ENCODE data around the gene PRTFDC1.

DNA sequence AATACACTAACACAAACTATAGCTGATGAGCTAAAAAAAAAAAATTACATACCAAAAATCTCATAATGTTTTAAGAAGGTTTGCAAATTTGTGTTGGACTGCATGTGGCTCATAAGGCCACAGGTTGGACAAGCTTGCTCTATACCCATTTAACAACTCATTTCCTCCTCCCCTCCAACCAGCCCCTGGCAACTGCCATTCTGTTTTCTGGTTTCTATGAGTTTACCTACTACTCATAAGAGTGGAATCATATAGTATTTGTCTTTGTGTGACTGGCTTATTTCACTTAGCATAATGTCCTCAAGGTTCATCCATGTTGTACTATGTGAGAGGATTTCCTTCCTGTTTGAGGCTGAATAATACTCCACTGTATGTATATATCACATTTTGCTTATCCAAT, 128.3 kb downstream of the PRTFDC1 start:
- TF ChIP-seq, protein P1, sequence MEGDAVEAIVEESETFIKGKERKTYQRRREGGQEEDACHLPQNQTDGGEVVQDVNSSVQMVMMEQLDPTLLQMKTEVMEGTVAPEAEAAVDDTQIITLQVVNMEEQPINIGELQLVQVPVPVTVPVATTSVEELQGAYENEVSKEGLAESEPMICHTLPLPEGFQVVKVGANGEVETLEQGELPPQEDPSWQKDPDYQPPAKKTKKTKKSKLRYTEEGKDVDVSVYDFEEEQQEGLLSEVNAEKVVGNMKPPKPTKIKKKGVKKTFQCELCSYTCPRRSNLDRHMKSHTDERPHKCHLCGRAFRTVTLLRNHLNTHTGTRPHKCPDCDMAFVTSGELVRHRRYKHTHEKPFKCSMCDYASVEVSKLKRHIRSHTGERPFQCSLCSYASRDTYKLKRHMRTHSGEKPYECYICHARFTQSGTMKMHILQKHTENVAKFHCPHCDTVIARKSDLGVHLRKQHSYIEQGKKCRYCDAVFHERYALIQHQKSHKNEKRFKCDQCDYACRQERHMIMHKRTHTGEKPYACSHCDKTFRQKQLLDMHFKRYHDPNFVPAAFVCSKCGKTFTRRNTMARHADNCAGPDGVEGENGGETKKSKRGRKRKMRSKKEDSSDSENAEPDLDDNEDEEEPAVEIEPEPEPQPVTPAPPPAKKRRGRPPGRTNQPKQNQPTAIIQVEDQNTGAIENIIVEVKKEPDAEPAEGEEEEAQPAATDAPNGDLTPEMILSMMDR (IDR thresholded peaks at IDR 0.05; ENCODE audit: low read length): no peak
- no peak for TF ChIP-seq EZH2 (optimal IDR thresholded peaks at IDR 0.05; ENCODE audit: low read depth, low read length)
